Stimulated activated CD8-positive, alpha-beta memory T cell treated with anti-CD3 and anti-CD28 coated beads, Interleukin-2, amount 100 ng/mL, for 48 hours (primary cell): ENCODE measurements around the gene UBQLN1.
A peak's percentile ranks its signal among the peaks of the same experiment; 100 is the strongest.

Source experiments
- DNase-seq, 2 donors: peaks; one replicate each; pipeline ENCODE4 v3.0.0-alpha.2; 2020; ENCODE audit warnings: low read depth in 2 of 2

UBQLN1 gene

GRCh38 chr9:83691492-83691891 lies 16.3 kb downstream of the UBQLN1 start:
- no peak for DNase-seq

GRCh38 chr9:83688921-83689320 lies 18.8 kb downstream of the UBQLN1 start:
- no peak for DNase-seq

- no peak for DNase-seq
Measured at GRCh38 chr9:83681490-83681889, 26.3 kb downstream of the UBQLN1 start.

GRCh38 chr9:83680233-83680632 lies 27.5 kb downstream of the UBQLN1 start:
- DNase-seq = no peak

- no peak for DNase-seq
Measured at GRCh38 chr9:83677596-83677995, 30.2 kb downstream of the UBQLN1 start.

GRCh38 chr9:83675466-83675865 lies 32.3 kb downstream of the UBQLN1 start:
- DNase-seq = no peak

- DNase-seq = no peak
Measured at GRCh38 chr9:83671451-83671850, 36.3 kb downstream of the UBQLN1 start.

- DNase-seq = no peak
Measured at GRCh38 chr9:83670381-83670780, 37.4 kb downstream of the UBQLN1 start.

GRCh38 chr9:83669067-83669466 lies 38.7 kb downstream of the UBQLN1 start:
- no peak for DNase-seq

- no peak for DNase-seq
Measured at GRCh38 chr9:83665580-83666200, 42.1 kb downstream of the UBQLN1 start.

GRCh38 chr9:83662933-83663332 lies 44.8 kb downstream of the UBQLN1 start:
- no peak for DNase-seq

- no peak for DNase-seq
Measured at GRCh38 chr9:83656952-83657351, 50.8 kb downstream of the UBQLN1 start.

- no peak for DNase-seq
Measured at GRCh38 chr9:83656032-83656680, 51.6 kb downstream of the UBQLN1 start.

GRCh38 chr9:83655433-83655832 lies 52.3 kb downstream of the UBQLN1 start:
- no peak for DNase-seq

GRCh38 chr9:83652433-83652832 lies 55.3 kb downstream of the UBQLN1 start:
- no peak for DNase-seq

GRCh38 chr9:83651558-83651957 lies 56.2 kb downstream of the UBQLN1 start:
- DNase-seq = no peak

GRCh38 chr9:83649515-83649914 lies 58.2 kb downstream of the UBQLN1 start:
- no peak for DNase-seq

- peak; percentile 43 to 57 for DNase-seq
Measured at GRCh38 chr9:83649080-83649479, 58.7 kb downstream of the UBQLN1 start.

GRCh38 chr9:83646500-83647239 lies 61.1 kb downstream of the UBQLN1 start:
- DNase-seq = no peak

GRCh38 chr9:83642793-83643192 lies 65.0 kb downstream of the UBQLN1 start:
- DNase-seq = no peak

GRCh38 chr9:83639266-83639665 lies 68.5 kb downstream of the UBQLN1 start:
- no peak for DNase-seq

- no peak for DNase-seq
Measured at GRCh38 chr9:83637389-83637788, 70.4 kb downstream of the UBQLN1 start.

- no peak for DNase-seq
Measured at GRCh38 chr9:83636813-83637212, 70.9 kb downstream of the UBQLN1 start.
